Activated CD4-positive, CD25-positive, alpha-beta regulatory T cell treated with anti-CD3 and anti-CD28 coated beads, Interleukin-2, amount 50 U/mL, for 16 hours (primary cell): ENCODE data around the gene SNX10.

Experiments used
- DNase-seq: peaks from one replicate; pipeline ENCODE4 v3.0.0-alpha.2; 2020; ENCODE audit warnings: low read depth, low spot score

SNX10 gene

GRCh38 chr7:26404189-26404996 lies 112.7 kb downstream of the SNX10 start:
- no peak for DNase-seq

GRCh38 chr7:26406433-26406832 lies 114.8 kb downstream of the SNX10 start:
- no peak for DNase-seq

- DNase-seq: no peak
Observed at GRCh38 chr7:26409661-26410547, 118.2 kb downstream of the SNX10 start.

GRCh38 chr7:26413007-26413691 lies 121.5 kb downstream of the SNX10 start:
- DNase-seq: no peak

- no peak for DNase-seq
Observed at GRCh38 chr7:26416004-26416403, 124.3 kb downstream of the SNX10 start.

GRCh38 chr7:26417911-26418413 lies 126.3 kb downstream of the SNX10 start:
- DNase-seq: no peak

- DNase-seq: no peak
Observed at GRCh38 chr7:26419198-26419597, 127.5 kb downstream of the SNX10 start.

- DNase-seq: no peak
Observed at GRCh38 chr7:26420422-26421019, 128.9 kb downstream of the SNX10 start.

- no peak for DNase-seq
Observed at GRCh38 chr7:26422761-26423160, 131.1 kb downstream of the SNX10 start.

- no peak for DNase-seq
Observed at GRCh38 chr7:26423436-26423835, 131.8 kb downstream of the SNX10 start.
